ENCODE data around the gene DSTN. TPM values are rescaled to one million over a fixed set of nuclear protein-coding genes. Genes with fewer than 3 reads are reported as not detected.
A peak's percentile ranks its signal among the peaks of the same experiment; 100 is the strongest.

DSTN gene
- total and polyA plus RNA-seq, 2 of the 4 experiments (the other 2 are of a cell fraction): 221 to 269 TPM

DNA sequence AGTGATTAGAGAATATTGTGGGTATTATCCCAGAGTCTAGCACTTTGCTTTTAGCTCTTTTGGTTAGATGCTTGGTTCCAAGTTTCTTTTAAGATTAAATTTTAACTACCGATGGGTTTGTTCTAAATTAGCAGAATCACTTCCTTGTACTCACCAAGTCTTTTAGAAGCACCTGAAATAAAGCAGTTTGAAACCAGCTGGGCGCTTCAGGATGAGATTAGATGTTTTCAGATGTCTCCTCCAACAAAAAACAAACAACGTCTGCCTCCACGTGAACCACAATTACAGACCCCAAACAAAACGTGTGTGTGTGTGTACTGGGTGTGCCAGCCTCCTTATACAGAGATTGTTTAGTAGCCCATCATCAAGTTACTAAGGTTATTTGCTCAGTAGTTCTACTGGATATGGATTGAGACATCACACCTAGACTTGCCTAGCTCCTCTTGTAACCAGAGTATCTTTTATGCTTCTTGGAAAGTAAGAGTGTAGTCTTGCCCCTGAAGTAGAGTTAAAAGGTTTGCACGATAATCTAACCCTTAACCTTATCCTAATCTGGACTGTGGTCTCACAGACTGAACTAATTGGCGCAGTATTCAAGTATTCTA is 2.3 kb downstream of the DSTN start (continued):
- no peak for TF ChIP-seq SMC3 (IDR thresholded peaks at IDR 0.05; ENCODE audit: low read depth, low read length)

DNA sequence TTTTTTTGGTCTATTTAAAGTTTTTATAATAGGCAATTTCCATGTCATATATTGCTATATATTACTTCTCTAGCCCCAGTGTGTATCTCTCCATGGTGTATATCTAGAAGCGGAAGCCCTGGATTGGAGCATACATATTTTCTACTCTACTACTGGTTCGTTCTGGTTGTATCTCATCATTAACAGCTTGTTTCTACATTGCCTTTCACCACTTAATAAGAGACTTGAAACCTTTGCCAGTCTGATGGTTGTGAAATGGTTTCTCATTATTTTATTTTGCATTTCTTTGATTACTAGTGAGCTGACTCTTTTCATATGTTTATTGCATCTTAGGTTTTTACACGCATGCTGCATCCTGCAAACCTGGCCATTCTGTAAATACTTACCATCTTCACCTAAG is 3.6 kb downstream of the DSTN start:
- no CpG with 5 or more reads among the region's 3 CpGs for WGBS, 2 experiments (ENCODE audit: extremely low coverage in 2 of 2, insufficient read length in 1 of 2)
- Histone ChIP-seq H3K9me3 (ENCODE audit: control insufficient read depth, insufficient read depth, low read length) (no peaks in the 10 kb centered on the region), H3K18ac (ENCODE audit: low read depth, low read length) (no peak overlapping the region), H3K23ac (ENCODE audit: low read depth, low read length) (peak overlapping the region; percentile 22; the same call in 1 of the 2 replicates), H3K14ac (replicated peaks; ENCODE audit: low read depth, low read length) (no peak overlapping the region), H2AK5ac (ENCODE audit: low read depth, low read length) (no peak overlapping the region), H2BK120ac (ENCODE audit: low read depth, low read length) (no peak overlapping the region), H3K56ac (ENCODE audit: extremely low read depth, insufficient read depth, low read length) (no peak overlapping the region), H2AK9ac (replicated peaks; ENCODE audit: low read depth, low read length, poor library complexity) (no peak overlapping the region), H3K4me2 (ENCODE audit: low read depth, low read length) (no peak overlapping the region), H3K79me1 (ENCODE audit: low read depth in 1 of 2, low read length in 2 of 2) (peaks cover under 1 to 44% of the 10 kb centered on the region in 2 experiments), H4K8ac (ENCODE audit: low read depth in 2 of 2, low read length in 2 of 2) (no peak overlapping the region), H2BK20ac (ENCODE audit: low read depth, low read length) (no peak overlapping the region), H3K27me3 (ENCODE audit: control insufficient read depth, insufficient read depth, low read length) (no peaks in the 10 kb centered on the region), H2BK5ac (ENCODE audit: low read depth, low read length, poor library complexity, severe bottlenecking) (no peak overlapping the region), H3K9ac (ENCODE audit: low read depth, low read length) (no peak overlapping the region), H3K9me1 (ENCODE audit: insufficient read depth, low read length) (peaks cover 6% of the 10 kb centered on the region), H3K4me3 (ENCODE audit: insufficient read depth, low read depth, low read length) (no peak overlapping the region), H2AFZ (replicated peaks; ENCODE audit: low read length, poor library complexity) (no peak overlapping the region), H4K5ac (ENCODE audit: low read depth, low read length) (no peak overlapping the region), H3K36me3 (ENCODE audit: control insufficient read depth, insufficient read depth, low read length) (peaks cover 6% of the 10 kb centered on the region), H4K91ac (ENCODE audit: insufficient read depth, low read depth, low read length) (no peak overlapping the region), H2BK15ac (ENCODE audit: low read depth, low read length) (no peak overlapping the region), H3K27ac (ENCODE audit: insufficient read depth, low read length) (no peak overlapping the region), H4K20me1 (ENCODE audit: insufficient read depth, low read length) (peaks cover 79% of the 10 kb centered on the region), H3K4me1 (ENCODE audit: control insufficient read depth, insufficient read depth, low read length) (peaks cover 4% of the 10 kb centered on the region), H3K4ac (ENCODE audit: low read depth, low read length) (no peak overlapping the region)
- intact Hi-C loops (cut with micrococcal nuclease) (loop anchor here (2.0 to 5.0 kb wide), 2 partner anchors 21 to 34 kb away; no protein-coding TSS in a partner anchor), dilution Hi-C loops (cut with HindIII; ENCODE audit: low sequenced_read_pairs, unreplicated experiment) (no loop called here), in situ Hi-C loops (cut with MboI; ENCODE audit: low sequenced_read_pairs) (loop anchor here (5.0 kb wide), 1 partner anchor 36 kb away; no protein-coding TSS in a partner anchor)
- TF ChIP-seq, protein P1, sequence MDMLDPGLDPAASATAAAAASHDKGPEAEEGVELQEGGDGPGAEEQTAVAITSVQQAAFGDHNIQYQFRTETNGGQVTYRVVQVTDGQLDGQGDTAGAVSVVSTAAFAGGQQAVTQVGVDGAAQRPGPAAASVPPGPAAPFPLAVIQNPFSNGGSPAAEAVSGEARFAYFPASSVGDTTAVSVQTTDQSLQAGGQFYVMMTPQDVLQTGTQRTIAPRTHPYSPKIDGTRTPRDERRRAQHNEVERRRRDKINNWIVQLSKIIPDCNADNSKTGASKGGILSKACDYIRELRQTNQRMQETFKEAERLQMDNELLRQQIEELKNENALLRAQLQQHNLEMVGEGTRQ (IDR thresholded peaks at IDR 0.05; ENCODE audit: low read depth, low read length): no peak
- TF ChIP-seq CHD1 (IDR thresholded peaks at IDR 0.05; ENCODE audit: low read depth, low read length) (no peak), POLR2A (IDR thresholded peaks at IDR 0.05; ENCODE audit: low read depth, low read length) (no peak), RAD21 (IDR thresholded peaks at IDR 0.05; ENCODE audit: low read length) (no peak), NFE2L2 (IDR thresholded peaks at IDR 0.05; ENCODE audit: low read depth, low read length) (no peak), MXI1 (IDR thresholded peaks at IDR 0.05; ENCODE audit: borderline replicate concordance, low read depth, low read length) (no peak), RFX5 (IDR thresholded peaks at IDR 0.05; ENCODE audit: low read depth, low read length) (no peak), SMC3 (IDR thresholded peaks at IDR 0.05; ENCODE audit: low read depth, low read length) (no peak), MAFK (IDR thresholded peaks at IDR 0.05; ENCODE audit: low read depth, low read length) (no peak), FOS (IDR thresholded peaks at IDR 0.05; ENCODE audit: low read depth, low read length) (no peak), MAZ (IDR thresholded peaks at IDR 0.05; ENCODE audit: borderline replicate concordance, low read depth, low read length) (no peak), RCOR1 (IDR thresholded peaks at IDR 0.05; ENCODE audit: insufficient replicate concordance, low read length) (no peak)
- no TSS peak for BruUV-seq (replicated peaks)
- ChIA-PET POLR2A (ENCODE audit: unreplicated experiment) (no interaction called here), CTCF (interaction anchor here (0.6 to 1.6 kb wide), 4 partner anchors 11 to 109 kb away, joined by 3 to 5 read pairs (median 4); partner anchors contain the start of gene RRBP1)
- ATAC-seq (ENCODE audit: low read depth) (no peak), DNase-seq (no peak)
